AG04449 (cell line): ENCODE results near the gene BBS9.
"Not testable (repeated sequence)": the region's sequence is repeated elsewhere in the genome, so short reads cannot be mapped to it uniquely, and the experiment has no call there.

ENCODE experiments used
- CTCF ChIA-PET: fragments of 350-600 bp; formaldehyde crosslinking; extraction: SDS; loops from one replicate; lab custom pipeline; 2021; ENCODE audit warnings: antibody characterized with exemption; lab: Yijun Ruan, JAX
- POLR2A ChIA-PET: fragments of 400-600, 350-600 bp; formaldehyde crosslinking; extraction: SDS; loops from one replicate; lab custom pipeline; 2020; ENCODE audit warnings: antibody characterized with exemption, inconsistent platforms; lab: Yijun Ruan, JAX
- DNase-seq: peaks from one replicate; pipeline ENCODE4 v3.0.0-alpha.2; 2010; ENCODE audit warnings: low read depth, low spot score
- H3K4me3 ChIP-seq: 2 replicates; pipeline ENCODE4 v1.5.1; 2011; ENCODE audit warnings: low read depth, mild to moderate bottlenecking, control low read depth, low read length
- CTCF ChIP-seq: IDR thresholded peaks from one replicate; pipeline ENCODE4 v1.5.1; 2011; ENCODE audit warnings: mild to moderate bottlenecking, moderate library complexity, low read length, control low read depth, inconsistent platforms; ENCODE audit not compliant: insufficient read depth; ENCODE audit errors: missing control alignments

Gene BBS9

GRCh38 chr7:33251301-33251700, 121.9 kb downstream of the BBS9 start:
- no peak for DNase-seq
- ChIA-PET POLR2A (no interaction called here), CTCF (interaction anchor here (0.5 to 1.3 kb wide), 3 partner anchors 61 to 682 kb away, joined by 3 to 6 read pairs (median 4); no protein-coding TSS in a partner anchor)
- TF ChIP-seq CTCF: no peak
- H3K4me3 ChIP-seq: no peak overlapping the region

- POLR2A ChIA-PET: no interaction called here
- H3K4me3 ChIP-seq: no peak overlapping the region
- CTCF ChIA-PET: interaction anchor here (1.6 to 4.9 kb wide), 2 partner anchors 16 to 674 kb away, joined by 3 to 18 read pairs; no protein-coding TSS in a partner anchor
- no peak for TF ChIP-seq CTCF
- peak; percentile 66 for DNase-seq
These were observed 129.2 kb downstream of the BBS9 start for GRCh38 chr7:33258491-33258951.

GRCh38 chr7:33261585-33261984, 132.2 kb downstream of the BBS9 start:
- TF ChIP-seq CTCF: no peak
- H3K4me3 ChIP-seq: no peak overlapping the region
- POLR2A ChIA-PET: no interaction called here
- CTCF ChIA-PET: interaction anchor here (1.3 kb wide), 1 partner anchor 18 kb away, joined by 5 read pairs; no protein-coding TSS in a partner anchor
- no peak for DNase-seq

GRCh38 chr7:33262476-33262875, 133.1 kb downstream of the BBS9 start:
- ChIA-PET POLR2A (no interaction called here), CTCF (interaction anchor here (1.3 kb wide), 1 partner anchor 19 kb away, joined by 5 read pairs; no protein-coding TSS in a partner anchor)
- DNase-seq: no peak
- H3K4me3 ChIP-seq: no peak overlapping the region
- TF ChIP-seq CTCF: no peak

- CTCF ChIA-PET: interaction anchor here (1.0 kb wide), 1 partner anchor 29 kb away, joined by 5 read pairs; no protein-coding TSS in a partner anchor
- DNase-seq, H3K4me3 ChIP-seq, POLR2A ChIA-PET: not testable (repeated sequence)
These were observed 142.5 kb downstream of the BBS9 start for GRCh38 chr7:33271839-33272371.

GRCh38 chr7:33273356-33273755, 144.0 kb downstream of the BBS9 start:
- CTCF ChIA-PET: no interaction called here
- POLR2A ChIA-PET: no interaction called here
- no peak for DNase-seq
- no peak overlapping the region for H3K4me3 ChIP-seq
- TF ChIP-seq CTCF: no peak
